Activated CD8-positive, alpha-beta memory T cell treated with anti-CD3 and anti-CD28 coated beads, Interleukin-2, amount 50 U/mL, for 24 hours (primary cell): ENCODE measurements around the gene MMP24OS.

Source experiments
- DNase-seq: peaks from one replicate; pipeline ENCODE4 v3.0.0-alpha.2; 2020; ENCODE audit errors: extremely low read depth

Gene MMP24OS

GRCh38 chr20:35291654-35292503 lies 14.0 kb upstream of the MMP24OS start, which contains the start of gene FAM83C:
TSS of gene FAM83C (minus strand) at chr20:35292425. CDS start at chr20:35292304, 121 bp downstream.
- DNase-seq, result no peak

- DNase-seq, result no peak
These were observed 13.0 kb upstream of the MMP24OS start for GRCh38 chr20:35290887-35291417.

GRCh38 chr20:35290186-35290886 lies 12.4 kb upstream of the MMP24OS start:
- DNase-seq, result no peak

- DNase-seq, result no peak
These were observed 10.6 kb upstream of the MMP24OS start for GRCh38 chr20:35288325-35289060.

- no peak for DNase-seq
These were observed 9.8 kb upstream of the MMP24OS start for GRCh38 chr20:35287509-35288324.

- no peak for DNase-seq
These were observed 9.1 kb upstream of the MMP24OS start for GRCh38 chr20:35286899-35287508.

- DNase-seq, result no peak
These were observed 8.4 kb upstream of the MMP24OS start for GRCh38 chr20:35286077-35286898.

GRCh38 chr20:35285806-35286076 lies 7.8 kb upstream of the MMP24OS start:
- DNase-seq, result no peak

- no peak for DNase-seq
These were observed 7.3 kb upstream of the MMP24OS start for GRCh38 chr20:35284992-35285805.

- DNase-seq, result peak; percentile 63
These were observed 6.5 kb upstream of the MMP24OS start, which contains the start of gene EIF6 for GRCh38 chr20:35284267-35284991. TSS of gene EIF6 (minus strand) at chr20:35284772. CDS start at chr20:35284487, 285 bp downstream.

GRCh38 chr20:35283441-35284266 lies 5.7 kb upstream of the MMP24OS start:
- no peak for DNase-seq

GRCh38 chr20:35281506-35282101 lies 3.7 kb upstream of the MMP24OS start:
- DNase-seq, result no peak

- DNase-seq, result no peak
These were observed 2.6 kb upstream of the MMP24OS start for GRCh38 chr20:35280523-35280922.

- DNase-seq, result no peak
These were observed 1.7 kb upstream of the MMP24OS start for GRCh38 chr20:35279533-35280174.

GRCh38 chr20:35279040-35279439 lies 1.1 kb upstream of the MMP24OS start:
- no peak for DNase-seq

- DNase-seq, result no peak
These were observed 795 bp downstream of the MMP24OS start for GRCh38 chr20:35277127-35277526.

- no peak for DNase-seq
These were observed 1.5 kb downstream of the MMP24OS start for GRCh38 chr20:35276408-35276807.
